HK-2 (cell line): ENCODE results near the gene PSMG2.

ENCODE experiments used
- DNase-seq: peaks from one replicate; pipeline ENCODE4 v3.0.0-alpha.2; 2018; ENCODE audit not compliant: unreplicated experiment

Gene PSMG2

DNA sequence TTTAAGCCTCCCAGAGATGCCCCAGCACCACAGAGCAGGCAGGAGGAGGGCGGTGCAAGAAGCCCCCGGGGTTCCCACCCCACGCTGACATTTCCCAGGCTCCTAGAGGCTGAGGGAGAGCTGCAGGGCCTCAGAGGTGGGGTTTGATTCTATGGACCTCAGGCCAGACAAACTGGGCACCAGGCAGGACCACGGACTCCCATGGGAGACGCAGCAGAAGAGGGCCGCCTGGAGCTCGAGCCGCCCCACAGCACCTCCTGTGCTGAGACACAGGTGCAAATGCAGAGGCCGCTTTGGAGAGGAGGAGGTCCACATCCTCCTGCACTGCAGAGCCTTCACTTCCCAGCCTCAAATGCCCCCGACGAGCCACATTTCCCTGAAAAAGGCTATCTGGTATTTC lies 62.7 kb downstream of the PSMG2 start:
- no peak for DNase-seq

DNA sequence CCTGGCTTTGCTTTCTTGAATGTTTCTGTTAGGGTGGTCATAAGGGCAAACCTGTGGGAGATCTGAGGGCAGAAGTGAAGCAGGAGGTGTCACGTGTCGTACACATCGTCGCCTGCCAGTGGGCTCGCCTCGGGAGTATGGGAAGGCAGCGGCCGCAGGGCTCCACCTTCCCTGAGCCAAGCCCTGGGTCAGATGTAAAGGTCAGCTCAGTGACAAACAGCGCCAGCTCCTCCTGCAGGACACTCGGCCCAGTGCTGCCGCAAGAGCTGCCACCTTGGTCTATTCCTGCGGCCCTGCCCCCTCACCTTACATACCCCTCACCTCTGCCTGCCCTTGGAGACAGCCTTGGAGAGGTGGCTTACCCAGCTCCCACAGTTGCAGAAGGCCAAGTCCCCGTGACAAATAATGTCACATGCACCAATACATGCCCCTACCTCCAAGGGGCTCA lies 64.2 kb downstream of the PSMG2 start:
- no peak for DNase-seq

DNA sequence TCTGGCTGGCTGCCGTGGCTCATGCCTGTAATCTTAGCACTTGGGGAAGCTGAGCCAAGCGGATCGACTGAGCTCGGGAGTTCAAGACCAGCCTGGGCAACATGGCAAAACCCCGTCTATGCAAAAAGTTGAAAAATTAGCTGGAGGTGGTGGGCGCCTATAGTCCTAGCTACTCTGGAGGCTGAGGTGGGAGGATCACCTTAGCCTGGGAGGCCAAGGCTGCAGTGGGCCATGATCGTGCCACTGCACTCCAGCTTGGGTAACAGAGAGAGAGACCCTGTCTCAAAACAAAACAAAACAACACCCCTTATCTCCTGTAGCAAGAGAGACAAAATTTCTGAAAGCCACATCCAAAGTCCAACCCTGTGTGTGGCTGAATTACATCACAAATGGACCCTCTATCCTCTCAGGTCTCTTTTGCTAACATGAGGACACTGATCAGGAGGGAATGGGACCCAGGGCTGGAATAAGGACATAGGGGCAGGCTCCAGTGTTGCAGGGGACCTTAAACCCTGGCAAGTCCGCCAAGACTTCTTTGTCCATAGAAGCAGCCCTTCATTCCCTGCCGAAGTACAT lies 64.8 kb downstream of the PSMG2 start:
- DNase-seq = no peak

DNA sequence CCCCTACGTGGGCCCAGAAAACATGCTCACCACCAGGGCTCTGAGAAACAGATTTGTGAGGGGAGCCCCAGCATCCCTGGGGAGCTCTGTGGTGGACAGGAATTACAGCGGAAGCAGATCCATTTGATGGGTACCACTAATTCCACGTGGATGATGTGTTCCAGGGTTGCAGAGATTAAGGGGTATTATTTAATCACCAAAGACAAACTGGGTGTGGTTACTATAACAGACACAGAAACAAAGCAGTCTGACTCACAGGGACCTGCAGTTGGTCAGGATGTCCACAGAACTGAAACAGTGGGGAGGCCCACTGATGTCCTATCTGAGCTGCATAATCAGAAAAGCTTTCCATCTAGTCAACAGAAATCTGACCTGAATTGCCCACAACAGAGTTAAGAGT lies 65.8 kb downstream of the PSMG2 start:
- DNase-seq = no peak

DNA sequence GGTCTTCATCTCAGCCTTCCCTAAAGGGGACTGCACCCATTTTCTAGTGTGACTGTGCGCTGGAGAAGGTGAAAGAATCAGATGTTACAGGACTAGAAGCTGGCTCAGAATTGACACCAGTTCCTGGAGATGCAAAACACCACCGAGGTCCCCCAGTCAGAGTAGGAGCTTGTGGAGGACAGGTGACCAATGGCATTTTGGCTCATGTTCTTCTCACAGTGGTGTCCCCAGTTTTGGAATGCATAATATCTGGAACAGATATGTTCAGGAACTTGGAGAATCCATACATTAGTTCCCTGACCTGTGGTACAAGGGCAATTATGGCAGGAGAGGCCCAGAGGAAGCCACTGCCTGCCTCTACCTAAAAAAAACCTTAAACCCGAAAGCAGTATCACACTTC lies 66.3 kb downstream of the PSMG2 start:
- no peak for DNase-seq

DNA sequence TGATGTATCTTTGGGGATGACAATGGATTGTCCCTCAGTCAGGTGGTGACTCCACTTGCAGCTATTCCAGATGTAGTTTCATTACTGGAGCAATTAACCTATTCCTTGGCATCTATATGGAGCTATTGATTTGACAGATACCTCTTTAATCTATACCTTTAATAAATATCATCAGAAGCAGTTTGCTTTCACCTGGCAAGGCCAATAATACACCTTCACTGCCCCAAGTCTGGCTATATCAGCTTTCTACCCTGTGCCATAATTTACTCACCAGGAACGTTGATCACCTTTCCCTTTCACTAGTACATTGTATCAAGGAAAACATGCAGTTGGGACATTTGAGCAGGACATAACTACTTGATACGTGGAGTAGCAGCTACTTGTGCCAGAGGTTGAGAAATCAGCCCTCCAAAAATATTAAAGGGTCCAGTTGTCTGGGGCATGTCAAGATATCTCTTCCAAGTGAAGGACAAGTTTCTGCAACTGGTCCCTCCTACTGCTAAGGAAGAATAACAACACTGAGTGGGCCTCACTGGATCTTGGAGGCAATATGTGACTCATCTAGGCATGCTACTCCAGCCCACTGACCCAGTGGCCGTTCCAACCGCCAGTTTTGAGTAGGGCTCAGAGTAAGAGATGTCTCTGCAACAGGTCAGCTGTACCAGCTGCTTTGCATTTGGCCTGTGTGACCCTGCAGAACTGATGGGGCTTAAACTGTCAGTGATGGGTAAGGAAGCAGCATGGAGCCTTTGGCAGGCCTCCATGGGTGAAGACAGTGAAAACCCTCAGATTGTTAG lies 67.0 kb downstream of the PSMG2 start:
- no peak for DNase-seq

DNA sequence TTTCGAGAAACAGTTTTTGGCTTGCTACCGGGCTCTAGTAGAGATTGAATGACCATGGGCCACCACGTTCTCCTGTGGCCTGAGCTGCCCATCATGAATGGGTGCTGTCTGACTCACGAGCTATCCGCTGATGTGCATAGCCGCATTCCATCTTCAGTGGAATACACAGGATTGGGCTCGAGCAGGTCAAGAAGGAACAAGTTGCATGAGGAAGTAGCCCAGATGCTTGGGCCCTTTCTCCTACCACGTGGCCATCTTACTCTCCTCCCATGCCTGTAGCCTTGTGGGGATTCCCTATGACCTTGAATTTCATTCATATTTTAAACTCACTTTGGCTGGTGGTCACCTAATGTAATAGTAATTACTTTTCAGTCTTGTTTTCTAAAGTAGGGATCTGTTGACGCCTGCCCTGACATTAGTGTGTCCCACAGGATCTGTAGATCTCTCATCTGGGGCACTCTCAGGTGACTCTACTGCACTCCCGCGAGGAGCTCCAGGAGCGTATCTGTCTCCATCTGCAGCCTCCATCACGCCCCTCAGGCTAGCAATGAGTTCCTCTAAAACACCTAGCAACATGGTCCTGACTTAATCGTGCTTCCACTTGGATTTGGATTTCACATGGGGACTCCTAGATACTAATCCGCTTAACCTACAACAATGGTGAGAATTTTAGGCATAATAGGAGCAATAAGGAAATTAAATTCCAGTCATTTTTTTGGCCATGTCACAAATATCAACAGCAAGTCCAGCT lies 67.8 kb downstream of the PSMG2 start:
- DNase-seq = no peak

DNA sequence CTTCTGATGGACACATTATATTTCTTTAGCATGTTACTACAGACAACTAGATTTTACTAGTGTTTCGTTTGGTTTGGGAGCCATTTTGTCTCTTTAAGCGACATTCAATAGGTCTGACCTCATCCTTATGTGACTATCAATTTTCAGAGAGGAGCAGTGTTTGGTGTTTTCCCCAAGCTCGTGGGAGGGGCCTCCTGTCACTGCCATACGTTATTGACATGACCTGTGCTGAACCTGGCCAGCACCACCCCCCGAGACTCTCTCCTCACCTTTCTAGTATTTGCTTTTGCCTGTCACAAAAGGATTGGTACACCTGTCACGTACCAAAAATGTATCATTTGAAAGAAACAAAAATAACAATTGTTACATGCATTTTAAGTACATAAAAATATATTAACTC lies 69.3 kb downstream of the PSMG2 start:
- DNase-seq = no peak

DNA sequence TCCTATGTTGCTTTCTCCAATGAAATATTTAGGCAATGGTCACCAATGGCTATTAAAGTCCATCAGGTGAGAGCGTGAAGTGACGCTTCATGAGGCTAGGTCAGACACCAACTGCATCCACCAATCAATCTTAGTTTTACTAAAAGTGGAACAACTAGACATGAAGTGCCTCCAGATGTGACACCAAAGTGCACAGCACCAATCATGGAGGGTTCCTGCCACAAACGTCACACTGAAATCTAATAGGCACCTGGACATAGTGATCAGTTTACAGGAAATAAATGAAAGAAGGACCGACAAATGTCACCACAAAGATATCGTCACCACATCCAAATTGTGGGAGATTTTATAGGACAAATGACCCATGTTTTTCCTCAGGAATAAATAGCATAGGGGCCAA lies 70.5 kb downstream of the PSMG2 start:
- no peak for DNase-seq

DNA sequence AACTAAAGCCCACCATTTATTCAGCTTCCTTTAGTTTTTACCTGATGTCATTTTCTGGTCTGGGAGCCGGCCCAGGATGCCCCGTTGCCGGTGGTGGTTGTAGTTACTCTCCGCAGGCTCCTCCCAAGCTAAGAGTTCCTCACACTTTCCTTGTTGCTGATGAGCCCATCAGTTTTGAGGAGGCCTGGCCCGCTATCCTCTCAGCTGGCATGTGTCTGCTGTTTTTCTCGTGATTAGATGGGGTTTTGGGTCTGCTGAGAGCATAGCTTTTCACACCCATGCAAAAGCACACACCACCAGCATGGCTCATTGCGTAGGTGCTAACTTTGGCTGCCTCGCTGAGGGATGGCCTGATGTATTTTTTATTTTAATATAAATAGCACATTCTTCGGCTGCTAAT lies 72.1 kb downstream of the PSMG2 start:
- DNase-seq = no peak
